ENCODE results near the gene NAALADL2. TPM values are rescaled to one million over a fixed set of nuclear protein-coding genes. Genes with fewer than 3 reads are reported as not detected.
"Not testable (repeated sequence)": the region's sequence is repeated elsewhere in the genome, so short reads cannot be mapped to it uniquely, and the experiment has no call there.

NAALADL2 gene
- total RNA-seq, 1 experiment from 2014 or later, result not detected

- H3K4me3 ChIP-seq (ENCODE audit: low read length), result no peak overlapping the region
- H2AFZ ChIP-seq (ENCODE audit: low read length), result no peak overlapping the region
- DNase-seq, result no peak
- peaks cover 21% of the 10 kb centered on the region for H3K9me3 ChIP-seq (ENCODE audit: low read length)
- H3K9ac ChIP-seq (ENCODE audit: low read length), result no peak overlapping the region
- H3K79me2 ChIP-seq (ENCODE audit: low read length), result no peaks in the 10 kb centered on the region
- H3K36me3 ChIP-seq (ENCODE audit: insufficient read depth, low read length), result no peaks in the 10 kb centered on the region
- H3K9me2 ChIP-seq (replicated peaks; ENCODE audit: insufficient read depth, low read length), result no peaks in the 10 kb centered on the region
- no peaks in the 10 kb centered on the region for H4K20me1 ChIP-seq (ENCODE audit: insufficient read depth, low read depth, low read length)
- H3K4me1 ChIP-seq (ENCODE audit: low read length), result no peaks in the 10 kb centered on the region
- no peak overlapping the region for H3K27ac ChIP-seq (ENCODE audit: low read length)
- no peaks in the 10 kb centered on the region for H3K27me3 ChIP-seq (ENCODE audit: low read length)
- no peak overlapping the region for H3K4me2 ChIP-seq (ENCODE audit: low read depth, low read length, poor library complexity, severe bottlenecking)
Observed at GRCh38 chr3:175457301-175457700, 598.2 kb downstream of the NAALADL2 start.

GRCh38 chr3:175460849-175461399, 601.8 kb downstream of the NAALADL2 start:
- not testable (repeated sequence) for H3K4me3 ChIP-seq (ENCODE audit: low read length); H4K20me1 ChIP-seq (ENCODE audit: insufficient read depth, low read depth, low read length); H3K27me3 ChIP-seq (ENCODE audit: low read length); H3K4me1 ChIP-seq (ENCODE audit: low read length); H3K79me2 ChIP-seq (ENCODE audit: low read length); DNase-seq; H3K36me3 ChIP-seq (ENCODE audit: insufficient read depth, low read length); H3K9ac ChIP-seq (ENCODE audit: low read length); H3K27ac ChIP-seq (ENCODE audit: low read length); H3K9me2 ChIP-seq (replicated peaks; ENCODE audit: insufficient read depth, low read length); H3K4me2 ChIP-seq (ENCODE audit: low read depth, low read length, poor library complexity, severe bottlenecking); H2AFZ ChIP-seq (ENCODE audit: low read length)
- H3K9me3 ChIP-seq (ENCODE audit: low read length), result peaks cover 22% of the 10 kb centered on the region

DNA sequence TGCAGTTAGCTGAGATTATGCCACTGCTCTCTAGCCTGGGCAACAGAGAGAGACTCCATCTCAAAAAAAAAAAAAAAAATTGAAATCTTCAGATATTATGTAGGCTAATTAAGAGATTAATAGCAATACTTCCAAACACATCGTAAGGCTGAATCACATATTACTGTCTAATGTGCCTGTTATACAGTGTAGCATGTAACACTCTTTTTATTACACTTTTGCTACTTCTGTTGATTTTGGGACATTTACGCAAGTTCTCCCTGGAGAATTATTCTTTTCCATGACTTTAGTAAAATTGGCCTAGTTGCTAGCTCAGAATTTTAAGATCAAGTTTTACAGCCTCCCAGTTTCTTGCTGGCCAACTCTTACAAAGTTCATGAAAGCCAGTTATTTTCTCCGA, 605.2 kb downstream of the NAALADL2 start:
- no peaks in the 10 kb centered on the region for H3K4me1 ChIP-seq (ENCODE audit: low read length)
- no peaks in the 10 kb centered on the region for H4K20me1 ChIP-seq (ENCODE audit: insufficient read depth, low read depth, low read length)
- no peak overlapping the region for H2AFZ ChIP-seq (ENCODE audit: low read length)
- no peaks in the 10 kb centered on the region for H3K9me2 ChIP-seq (replicated peaks; ENCODE audit: insufficient read depth, low read length)
- H3K36me3 ChIP-seq (ENCODE audit: insufficient read depth, low read length), result no peaks in the 10 kb centered on the region
- peaks cover 25% of the 10 kb centered on the region for H3K9me3 ChIP-seq (ENCODE audit: low read length)
- DNase-seq, result no peak
- H3K27ac ChIP-seq (ENCODE audit: low read length), result no peak overlapping the region
- no peaks in the 10 kb centered on the region for H3K79me2 ChIP-seq (ENCODE audit: low read length)
- no peak overlapping the region for H3K9ac ChIP-seq (ENCODE audit: low read length)
- H3K4me2 ChIP-seq (ENCODE audit: low read depth, low read length, poor library complexity, severe bottlenecking), result no peak overlapping the region
- no peaks in the 10 kb centered on the region for H3K27me3 ChIP-seq (ENCODE audit: low read length)
- H3K4me3 ChIP-seq (ENCODE audit: low read length), result no peak overlapping the region

GRCh38 chr3:175469124-175469523, 610.0 kb downstream of the NAALADL2 start:
- DNase-seq, result no peak
- Histone ChIP-seq H3K9me2 (replicated peaks; ENCODE audit: insufficient read depth, low read length) (no peaks in the 10 kb centered on the region), H3K27me3 (ENCODE audit: low read length) (no peaks in the 10 kb centered on the region), H3K4me2 (ENCODE audit: low read depth, low read length, poor library complexity, severe bottlenecking) (no peak overlapping the region), H3K9ac (ENCODE audit: low read length) (no peak overlapping the region), H3K27ac (ENCODE audit: low read length) (no peak overlapping the region), H3K4me3 (ENCODE audit: low read length) (no peak overlapping the region), H4K20me1 (ENCODE audit: insufficient read depth, low read depth, low read length) (no peaks in the 10 kb centered on the region), H3K4me1 (ENCODE audit: low read length) (no peaks in the 10 kb centered on the region), H3K36me3 (ENCODE audit: insufficient read depth, low read length) (no peaks in the 10 kb centered on the region), H3K9me3 (ENCODE audit: low read length) (peaks cover 19% of the 10 kb centered on the region), H2AFZ (ENCODE audit: low read length) (no peak overlapping the region), H3K79me2 (ENCODE audit: low read length) (no peaks in the 10 kb centered on the region)

DNA sequence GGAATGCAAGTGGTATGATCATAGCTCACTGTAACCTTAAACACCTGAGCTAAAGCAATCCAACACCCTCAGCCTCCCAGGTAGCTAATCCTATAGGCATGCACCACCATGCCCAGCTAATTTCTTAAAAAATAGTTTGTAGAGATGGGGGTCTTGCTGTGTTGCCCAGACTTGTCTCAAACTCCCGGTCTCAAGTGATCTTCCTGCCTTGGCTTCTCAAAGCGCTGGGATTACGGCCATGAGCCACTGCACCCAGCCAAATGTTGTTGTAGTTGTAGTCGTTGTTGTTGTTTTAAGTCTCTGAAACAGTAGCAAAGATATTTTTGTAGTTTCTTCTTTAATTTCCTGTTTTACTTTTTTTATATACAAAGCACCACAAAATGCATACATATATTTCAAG, 616.6 kb downstream of the NAALADL2 start:
- Histone ChIP-seq H3K27me3 (ENCODE audit: low read length) (no peaks in the 10 kb centered on the region), H3K4me1 (ENCODE audit: low read length) (no peaks in the 10 kb centered on the region), H3K9ac (ENCODE audit: low read length) (no peak overlapping the region), H3K36me3 (ENCODE audit: insufficient read depth, low read length) (no peaks in the 10 kb centered on the region), H3K9me2 (replicated peaks; ENCODE audit: insufficient read depth, low read length) (no peaks in the 10 kb centered on the region), H3K9me3 (ENCODE audit: low read length) (peaks cover 17% of the 10 kb centered on the region), H2AFZ (ENCODE audit: low read length) (no peak overlapping the region), H3K79me2 (ENCODE audit: low read length) (no peaks in the 10 kb centered on the region), H3K4me2 (ENCODE audit: low read depth, low read length, poor library complexity, severe bottlenecking) (no peak overlapping the region), H3K27ac (ENCODE audit: low read length) (no peak overlapping the region), H4K20me1 (ENCODE audit: insufficient read depth, low read depth, low read length) (no peaks in the 10 kb centered on the region), H3K4me3 (ENCODE audit: low read length) (no peak overlapping the region)
- DNase-seq, result no peak

GRCh38 chr3:175476489-175476888, 617.4 kb downstream of the NAALADL2 start:
- Histone ChIP-seq H3K4me1 (ENCODE audit: low read length) (no peaks in the 10 kb centered on the region), H3K9ac (ENCODE audit: low read length) (no peak overlapping the region), H3K79me2 (ENCODE audit: low read length) (no peaks in the 10 kb centered on the region), H4K20me1 (ENCODE audit: insufficient read depth, low read depth, low read length) (no peaks in the 10 kb centered on the region), H3K4me3 (ENCODE audit: low read length) (no peak overlapping the region), H3K4me2 (ENCODE audit: low read depth, low read length, poor library complexity, severe bottlenecking) (no peak overlapping the region), H3K36me3 (ENCODE audit: insufficient read depth, low read length) (no peaks in the 10 kb centered on the region), H3K9me3 (ENCODE audit: low read length) (peaks cover 19% of the 10 kb centered on the region), H3K27ac (ENCODE audit: low read length) (no peak overlapping the region), H3K9me2 (replicated peaks; ENCODE audit: insufficient read depth, low read length) (no peaks in the 10 kb centered on the region), H3K27me3 (ENCODE audit: low read length) (no peaks in the 10 kb centered on the region), H2AFZ (ENCODE audit: low read length) (no peak overlapping the region)
- DNase-seq, result no peak

GRCh38 chr3:175477651-175478224, 618.6 kb downstream of the NAALADL2 start:
- no peaks in the 10 kb centered on the region for H3K79me2 ChIP-seq (ENCODE audit: low read length)
- no peak overlapping the region for H3K27ac ChIP-seq (ENCODE audit: low read length)
- no peak overlapping the region for H3K4me3 ChIP-seq (ENCODE audit: low read length)
- no peak overlapping the region for H3K9ac ChIP-seq (ENCODE audit: low read length)
- H3K27me3 ChIP-seq (ENCODE audit: low read length), result no peaks in the 10 kb centered on the region
- peaks cover 19% of the 10 kb centered on the region for H3K9me3 ChIP-seq (ENCODE audit: low read length)
- DNase-seq, result no peak
- H3K4me2 ChIP-seq (ENCODE audit: low read depth, low read length, poor library complexity, severe bottlenecking), result no peak overlapping the region
- H4K20me1 ChIP-seq (ENCODE audit: insufficient read depth, low read depth, low read length), result no peaks in the 10 kb centered on the region
- no peaks in the 10 kb centered on the region for H3K4me1 ChIP-seq (ENCODE audit: low read length)
- H3K36me3 ChIP-seq (ENCODE audit: insufficient read depth, low read length), result no peaks in the 10 kb centered on the region
- H2AFZ ChIP-seq (ENCODE audit: low read length), result no peak overlapping the region; the same call in 1 of the 2 replicates
- no peaks in the 10 kb centered on the region for H3K9me2 ChIP-seq (replicated peaks; ENCODE audit: insufficient read depth, low read length)

DNA sequence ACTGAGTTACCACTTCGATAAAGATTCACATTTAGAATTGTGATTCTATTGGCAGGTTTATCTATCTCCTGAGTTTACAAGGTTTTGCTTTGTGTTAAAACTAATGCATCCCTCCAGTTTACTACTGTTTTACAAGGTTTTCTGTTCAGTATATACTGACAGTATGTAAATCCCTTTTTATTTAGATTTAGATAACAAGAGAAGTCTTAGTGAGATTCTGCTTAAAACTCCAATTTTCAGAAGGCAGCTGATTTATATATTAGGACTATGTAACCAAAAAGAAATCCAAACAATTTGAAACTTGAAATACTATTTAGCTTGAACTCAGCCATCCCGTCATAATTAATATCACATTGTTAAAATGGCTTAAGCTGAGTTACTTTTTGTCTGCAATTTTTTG, 619.2 kb downstream of the NAALADL2 start:
- no peaks in the 10 kb centered on the region for H3K9me2 ChIP-seq (replicated peaks; ENCODE audit: insufficient read depth, low read length)

More for the DNA sequence above, 619.2 kb downstream of the NAALADL2 start:
- H3K9ac ChIP-seq (ENCODE audit: low read length), result no peak overlapping the region
- H3K4me1 ChIP-seq (ENCODE audit: low read length), result no peaks in the 10 kb centered on the region
- peaks cover 19% of the 10 kb centered on the region for H3K9me3 ChIP-seq (ENCODE audit: low read length)
- DNase-seq, result no peak
- H3K4me2 ChIP-seq (ENCODE audit: low read depth, low read length, poor library complexity, severe bottlenecking), result no peak overlapping the region
- no peak overlapping the region for H3K27ac ChIP-seq (ENCODE audit: low read length)
- no peaks in the 10 kb centered on the region for H3K27me3 ChIP-seq (ENCODE audit: low read length)
- H3K4me3 ChIP-seq (ENCODE audit: low read length), result no peak overlapping the region
- no peaks in the 10 kb centered on the region for H4K20me1 ChIP-seq (ENCODE audit: insufficient read depth, low read depth, low read length)
- no peaks in the 10 kb centered on the region for H3K36me3 ChIP-seq (ENCODE audit: insufficient read depth, low read length)
- H2AFZ ChIP-seq (ENCODE audit: low read length), result peak overlapping the region; percentile 50; the same call in 1 of the 2 replicates
- H3K79me2 ChIP-seq (ENCODE audit: low read length), result no peaks in the 10 kb centered on the region
